Adrenal gland (tissue), 5 donors: Measurements from ENCODE around the gene SLC27A2.

Source experiments
- CTCF ChIP-seq, 6 experiments: fragments of 450-650 bp in 4 of 6; fragments of 200-600 bp in 2 of 6; sonication (generic) in 1 of 6; IDR thresholded peaks; 1 replicate in 5 of 6; 2 replicates in 1 of 6; pipeline versions ENCODE4 v1.5.1 to v1.8.0; 2016 to 2021; ENCODE audit warnings: antibody characterized with exemption in 6 of 6, mild to moderate bottlenecking in 2 of 6, moderate library complexity in 1 of 6
- POLR2A ChIP-seq, 2 donors: fragments of 450-650 bp; IDR thresholded peaks; one replicate each; pipeline ENCODE4 v1.6.1; 2017; ENCODE audit warnings: antibody characterized with exemption in 2 of 2, mild to moderate bottlenecking in 2 of 2, moderate library complexity in 1 of 2
- donor health status: DM: no; HTN: no; CAD: no.

- TF ChIP-seq CTCF (IDR thresholded peaks at IDR 0.05) (no peak), POLR2A (IDR thresholded peaks at IDR 0.05) (no peak)
Observed at GRCh38 chr15:50186090-50186489, 4.1 kb downstream of the SLC27A2 start.
